Measurements from ENCODE around the gene TBX4.

Gene TBX4

DNA sequence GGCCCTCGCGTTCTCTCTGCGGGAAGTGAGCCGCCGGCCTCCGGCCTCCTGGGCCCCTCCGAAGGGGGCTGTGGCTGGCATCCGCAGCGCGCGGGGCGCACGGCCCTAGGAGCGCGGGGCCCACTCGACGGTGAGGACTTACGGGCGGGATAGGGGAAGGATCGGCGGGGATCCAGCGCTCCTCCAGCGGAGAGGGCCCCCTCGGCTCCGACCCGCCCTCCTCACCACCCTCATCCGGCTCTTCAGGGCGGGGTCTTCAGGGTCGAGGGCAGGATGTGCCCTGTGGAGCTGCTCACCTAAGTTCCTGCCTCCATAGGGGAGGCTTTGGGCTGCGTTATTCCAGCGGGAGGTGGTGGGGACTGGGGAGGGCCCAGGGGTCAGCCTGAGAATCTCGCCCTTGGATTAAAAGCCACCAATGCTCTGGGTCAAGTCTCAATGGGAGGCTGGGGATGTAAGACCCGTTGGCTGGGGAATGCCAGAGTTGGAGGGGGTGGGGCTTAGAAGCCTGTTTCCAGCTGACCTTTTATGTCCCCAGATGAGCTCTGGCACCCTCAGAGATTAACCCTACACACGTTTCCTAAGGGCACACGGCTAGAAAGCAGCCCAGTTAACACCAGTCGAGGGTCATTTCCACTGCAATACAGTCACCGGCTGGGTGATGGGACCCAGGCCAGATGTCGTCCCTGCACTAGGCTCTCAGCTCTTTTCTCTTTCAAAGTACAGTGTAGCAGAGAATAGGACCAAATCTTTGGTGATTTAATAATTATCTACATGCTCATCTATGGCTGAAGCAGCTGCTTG, 39.2 kb upstream of the TBX4 start:
- in situ Hi-C loops (cut with MboI; ENCODE audit: low sequenced_read_pairs), result no loop called here

DNA sequence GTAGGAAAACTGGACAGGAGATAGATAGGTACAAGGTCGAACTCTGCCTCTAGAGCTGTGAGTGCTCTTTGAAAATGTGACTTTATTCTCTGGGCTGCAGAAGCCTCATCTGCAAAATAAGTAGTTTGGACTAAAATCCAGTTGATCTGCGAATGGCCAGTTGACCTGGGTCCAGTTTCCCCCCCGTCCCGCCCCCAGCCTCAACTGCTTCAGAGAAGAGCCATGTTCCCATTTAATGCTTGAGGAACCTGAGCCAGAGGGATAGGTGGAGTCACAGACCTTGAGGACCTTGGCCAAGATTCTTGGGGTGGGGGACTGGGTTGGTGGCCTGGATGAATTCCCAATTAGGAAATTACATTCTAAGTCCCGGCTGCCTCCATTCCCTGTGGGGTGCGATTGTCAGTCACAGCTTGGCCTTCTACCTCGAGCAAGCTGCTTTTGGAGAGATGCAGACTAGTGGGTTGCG, 38.5 kb upstream of the TBX4 start:
- in situ Hi-C loops (cut with MboI; ENCODE audit: low sequenced_read_pairs), result no loop called here

DNA sequence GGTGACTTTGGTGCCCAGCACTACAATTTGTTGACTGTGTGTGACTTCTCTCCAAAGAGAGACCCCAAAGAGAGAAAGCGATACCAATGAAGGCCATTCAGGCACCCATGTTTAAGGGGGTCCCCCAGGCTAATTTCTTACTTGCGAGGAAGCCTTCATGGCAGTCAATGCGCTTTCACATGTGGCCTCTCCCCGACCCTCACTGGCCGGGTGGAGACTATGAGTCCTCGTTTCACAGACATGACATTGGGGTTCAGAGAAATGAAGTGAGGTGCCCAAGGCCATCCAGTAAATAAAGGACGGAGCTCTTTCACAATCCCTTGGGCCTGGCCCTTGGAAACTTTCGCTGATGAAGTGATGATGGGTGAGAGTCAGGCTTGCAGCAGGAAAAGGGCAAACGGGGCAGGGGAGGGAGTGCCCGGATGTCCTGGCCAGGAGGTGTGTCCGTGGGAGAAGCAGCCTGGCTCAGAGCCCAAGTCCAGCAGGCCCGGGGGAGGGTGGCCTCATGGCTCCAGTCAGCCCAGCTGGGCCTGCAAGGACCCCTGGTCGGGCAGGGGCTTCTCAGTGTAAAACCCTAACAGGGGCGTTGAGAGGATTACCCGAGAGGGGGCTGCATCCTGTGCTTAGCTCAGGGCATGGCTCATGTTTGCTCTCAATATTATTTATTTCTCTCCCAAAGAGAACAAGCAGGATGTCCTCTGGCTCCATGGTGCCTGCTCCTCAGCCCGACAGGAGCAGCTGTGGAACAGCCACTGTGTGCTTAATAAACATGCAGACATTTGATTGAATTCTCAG, 37.9 kb upstream of the TBX4 start:
- in situ Hi-C loops (cut with MboI; ENCODE audit: low sequenced_read_pairs), result no loop called here

DNA sequence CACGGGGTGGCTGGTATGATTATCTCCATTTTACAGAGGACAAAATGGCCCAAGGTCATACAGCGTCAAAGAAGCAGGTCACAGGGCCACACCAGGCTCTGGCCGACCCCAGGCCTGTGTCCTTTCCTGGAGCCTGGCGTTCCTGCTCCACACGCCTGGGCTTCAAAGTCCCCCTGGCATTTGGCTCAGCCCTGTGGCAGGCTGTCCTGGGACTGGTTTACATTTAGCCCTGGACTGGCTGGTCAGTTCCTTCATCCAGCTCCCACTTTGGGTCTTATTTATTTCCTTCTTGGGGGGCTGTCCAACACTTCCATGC, 37.3 kb upstream of the TBX4 start:
- in situ Hi-C loops (cut with MboI; ENCODE audit: low sequenced_read_pairs), result no loop called here

DNA sequence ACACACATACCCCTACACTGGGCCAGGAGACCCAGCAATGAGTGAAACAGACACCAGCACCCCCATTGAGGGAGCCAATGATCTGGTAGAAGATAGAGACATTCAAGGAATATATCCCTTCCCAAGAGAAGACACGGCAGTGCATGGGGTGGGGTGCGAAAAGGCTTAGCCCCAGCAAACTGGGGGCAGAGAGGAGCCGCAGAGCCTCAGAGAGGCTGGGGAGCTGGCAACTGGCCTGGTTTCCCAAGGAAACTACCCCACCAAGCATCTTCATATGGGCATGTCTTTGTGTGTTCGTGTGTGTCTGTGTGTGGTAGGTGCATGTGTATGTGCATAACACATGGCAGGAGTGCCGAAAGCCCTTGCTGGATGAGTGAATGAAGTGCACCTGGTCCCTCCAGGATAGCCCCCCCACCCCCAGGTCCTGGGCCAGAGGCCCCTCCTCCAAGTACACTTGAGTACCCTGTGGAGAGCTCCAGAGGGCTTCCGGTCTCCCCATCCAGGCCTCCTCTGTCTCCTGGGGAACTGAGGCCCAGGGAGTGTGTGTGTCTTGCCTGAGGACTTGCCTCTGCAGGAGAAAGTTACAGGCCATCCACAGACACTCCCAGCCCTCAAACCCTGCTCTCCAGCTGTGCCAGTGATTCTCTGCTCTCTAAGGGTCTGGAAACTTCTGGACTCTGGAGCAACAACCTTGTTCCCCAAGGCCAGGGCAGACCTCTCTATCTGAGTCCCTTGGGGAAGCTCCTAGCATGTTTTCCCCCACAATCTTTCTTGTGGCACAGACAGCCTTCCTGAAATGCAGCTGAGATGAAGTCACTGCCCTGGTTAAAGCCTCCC, 36.6 kb upstream of the TBX4 start:
- in situ Hi-C loops (cut with MboI; ENCODE audit: low sequenced_read_pairs), result no loop called here

DNA sequence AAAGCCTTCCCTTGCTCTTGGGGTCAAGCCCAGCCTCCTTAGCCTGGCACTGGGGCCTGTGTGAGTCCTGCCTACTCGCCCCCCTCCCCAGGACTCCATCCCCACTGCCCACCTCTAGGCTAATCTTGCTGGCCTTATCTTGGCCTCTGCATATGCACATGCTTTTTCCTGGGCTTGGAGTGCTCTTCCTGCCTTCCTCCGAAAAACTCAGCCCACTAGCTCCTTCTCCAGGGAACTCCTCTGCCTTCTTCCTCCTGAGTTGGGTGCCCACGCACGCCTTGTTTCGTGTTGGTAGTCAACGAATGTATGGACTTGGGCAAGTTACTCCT, 36.0 kb upstream of the TBX4 start:
- in situ Hi-C loops (cut with MboI; ENCODE audit: low sequenced_read_pairs), result no loop called here

DNA sequence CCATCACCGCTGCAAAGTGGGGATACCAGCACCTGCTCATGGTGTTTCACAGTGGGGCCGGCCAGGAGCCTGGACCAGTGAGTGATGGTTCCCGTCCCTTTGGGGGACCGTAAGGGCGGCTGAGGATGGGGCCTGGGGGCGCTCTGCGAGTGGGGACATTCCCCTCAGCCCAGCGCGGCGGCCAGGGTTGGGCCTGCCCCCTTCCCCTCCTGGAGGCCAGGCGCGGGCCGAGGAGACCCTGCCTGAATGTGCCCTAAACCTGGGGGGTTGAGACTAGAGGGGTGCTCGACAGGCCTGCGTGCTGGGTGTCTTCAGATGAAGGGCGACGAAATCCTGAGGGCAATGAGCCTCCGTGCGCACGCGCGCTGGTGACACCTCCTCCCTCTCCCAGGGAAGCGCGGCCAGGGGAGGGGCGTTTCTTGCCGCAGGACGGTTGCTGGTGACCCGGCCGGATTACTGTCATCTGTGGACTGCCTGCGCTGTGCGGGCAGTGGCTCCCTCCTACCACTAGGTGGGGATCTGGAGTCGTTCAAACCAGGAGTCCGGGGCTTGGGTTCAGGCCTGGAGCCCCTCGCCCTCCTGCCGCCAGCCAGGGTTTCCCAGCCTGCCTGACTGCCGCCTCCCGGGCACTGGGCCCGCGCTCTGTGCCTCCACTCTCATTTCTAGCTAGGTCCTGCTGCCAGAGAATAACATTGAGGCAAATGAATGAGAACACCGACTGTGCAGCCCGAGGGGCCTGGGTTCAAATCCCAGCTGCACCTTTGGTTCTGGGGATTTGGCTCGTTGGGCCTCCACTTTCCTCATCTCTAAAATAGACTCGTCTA, 35.5 kb upstream of the TBX4 start:
- in situ Hi-C loops (cut with MboI; ENCODE audit: low sequenced_read_pairs), result no loop called here

DNA sequence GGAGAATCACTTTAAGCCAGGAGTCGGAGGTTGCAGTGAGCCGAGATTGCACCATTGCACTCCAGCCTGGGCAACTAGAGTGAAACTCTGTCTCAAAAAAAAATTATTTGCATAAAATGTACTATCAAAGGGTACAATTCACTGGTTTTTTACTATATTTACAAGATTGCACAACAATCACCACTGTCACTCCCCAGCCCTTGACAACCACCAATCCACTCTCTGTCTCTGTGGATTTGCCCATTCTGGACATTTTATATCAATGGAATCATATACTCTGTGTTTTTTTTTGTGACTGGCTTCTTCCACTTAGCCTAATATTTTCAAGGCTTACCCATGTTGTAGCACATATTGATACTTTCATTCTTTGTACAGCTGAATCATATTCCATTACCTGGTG, 33.8 kb upstream of the TBX4 start:
- in situ Hi-C loops (cut with MboI; ENCODE audit: low sequenced_read_pairs), result no loop called here

DNA sequence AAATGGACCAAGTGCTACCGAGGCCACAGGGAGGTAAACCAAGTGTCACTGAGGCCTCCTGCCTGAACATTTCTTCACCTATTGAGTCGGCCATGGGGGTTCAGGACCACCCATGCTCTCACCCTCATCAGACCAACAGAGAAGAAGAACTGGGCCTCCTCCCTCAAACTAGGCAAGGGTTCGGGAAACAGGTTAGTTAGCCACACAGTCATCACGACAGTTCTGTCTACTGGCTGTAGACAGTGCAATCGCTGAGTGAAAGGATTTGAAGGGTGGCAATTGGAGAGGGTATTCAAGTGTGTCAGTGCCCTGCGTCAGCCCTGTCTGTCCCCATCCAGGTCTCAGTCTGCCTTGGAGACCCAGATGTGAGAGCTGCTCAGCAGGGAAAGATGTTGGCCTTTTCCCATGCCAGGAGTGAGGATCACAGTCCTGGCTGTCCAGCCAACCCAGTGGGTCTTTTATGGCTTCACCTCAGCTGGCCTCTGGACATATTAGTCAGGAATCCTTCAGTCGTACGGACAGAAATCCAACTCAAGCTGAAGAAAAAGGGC, 32.7 kb upstream of the TBX4 start:
- in situ Hi-C loops (cut with MboI; ENCODE audit: low sequenced_read_pairs), result no loop called here

DNA sequence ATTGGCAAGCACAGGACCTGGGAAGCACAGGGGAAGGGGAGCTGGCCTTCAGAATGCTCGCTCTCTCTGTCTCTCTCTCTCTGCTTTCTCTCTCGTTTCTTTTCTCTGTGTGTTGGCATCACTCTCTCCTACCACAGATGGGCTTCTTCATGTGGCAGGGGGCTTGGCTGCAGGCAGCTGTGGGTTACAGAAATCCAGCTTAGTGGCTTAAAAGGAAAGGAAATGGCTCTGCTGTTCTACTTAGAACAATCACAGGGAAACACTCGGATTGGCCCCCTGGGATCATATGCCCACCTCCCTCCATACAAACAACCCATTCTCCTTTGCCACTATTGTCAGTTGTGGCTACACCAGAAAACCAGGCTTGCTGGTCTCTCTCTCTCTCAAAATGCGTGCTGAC, 32.2 kb upstream of the TBX4 start:
- in situ Hi-C loops (cut with MboI; ENCODE audit: low sequenced_read_pairs), result no loop called here

DNA sequence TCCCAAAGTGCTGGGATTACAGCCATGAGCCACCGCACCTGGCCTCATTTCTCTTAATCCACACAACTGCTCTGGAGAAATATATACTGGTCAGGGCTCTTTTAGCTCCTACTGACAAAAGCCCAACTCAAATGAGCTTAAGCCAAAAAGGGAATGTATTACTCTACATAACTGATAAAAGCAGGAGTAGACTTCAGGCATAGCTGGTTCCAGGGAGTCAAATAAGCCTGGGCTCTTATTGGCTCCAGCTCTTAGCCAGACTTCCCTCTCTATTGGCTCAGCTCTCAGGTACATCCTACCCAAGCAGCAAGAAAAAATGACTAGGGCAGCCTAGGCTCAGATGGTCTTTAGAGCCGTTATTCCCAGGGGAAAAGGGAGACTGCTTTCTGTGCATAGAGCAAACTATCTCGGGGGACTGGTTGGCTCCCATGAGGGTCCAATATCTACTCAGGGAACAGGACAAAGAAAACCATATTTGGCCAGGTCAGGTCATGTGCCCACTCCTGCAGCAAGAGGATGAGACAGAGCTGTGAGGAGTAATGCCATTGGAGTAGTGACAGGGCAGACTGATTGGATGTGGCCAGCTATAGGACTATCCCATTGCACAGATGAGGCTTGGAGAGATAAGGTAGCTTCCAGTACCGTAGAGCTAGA, 31.4 kb upstream of the TBX4 start:
- in situ Hi-C loops (cut with MboI; ENCODE audit: low sequenced_read_pairs), result no loop called here

DNA sequence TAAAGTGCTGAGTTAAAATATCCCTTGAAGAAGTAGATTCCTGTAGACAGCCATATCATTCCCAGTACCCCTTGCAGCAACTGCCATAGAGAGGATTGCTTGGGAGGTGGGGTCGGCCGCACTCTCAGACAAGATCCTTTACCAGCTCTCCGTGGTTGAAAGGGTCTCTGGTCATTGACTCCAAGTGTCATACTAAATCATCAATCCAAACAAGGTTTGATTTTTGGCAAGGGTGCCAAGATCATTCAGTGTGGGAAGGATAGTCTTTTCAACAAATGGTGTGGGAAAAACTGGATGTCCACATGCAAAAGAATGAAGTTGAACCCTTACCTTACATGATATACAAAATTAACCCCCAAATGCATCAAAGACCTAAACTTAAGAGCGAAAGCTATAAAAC, 30.8 kb upstream of the TBX4 start:
- in situ Hi-C loops (cut with MboI; ENCODE audit: low sequenced_read_pairs), result no loop called here

DNA sequence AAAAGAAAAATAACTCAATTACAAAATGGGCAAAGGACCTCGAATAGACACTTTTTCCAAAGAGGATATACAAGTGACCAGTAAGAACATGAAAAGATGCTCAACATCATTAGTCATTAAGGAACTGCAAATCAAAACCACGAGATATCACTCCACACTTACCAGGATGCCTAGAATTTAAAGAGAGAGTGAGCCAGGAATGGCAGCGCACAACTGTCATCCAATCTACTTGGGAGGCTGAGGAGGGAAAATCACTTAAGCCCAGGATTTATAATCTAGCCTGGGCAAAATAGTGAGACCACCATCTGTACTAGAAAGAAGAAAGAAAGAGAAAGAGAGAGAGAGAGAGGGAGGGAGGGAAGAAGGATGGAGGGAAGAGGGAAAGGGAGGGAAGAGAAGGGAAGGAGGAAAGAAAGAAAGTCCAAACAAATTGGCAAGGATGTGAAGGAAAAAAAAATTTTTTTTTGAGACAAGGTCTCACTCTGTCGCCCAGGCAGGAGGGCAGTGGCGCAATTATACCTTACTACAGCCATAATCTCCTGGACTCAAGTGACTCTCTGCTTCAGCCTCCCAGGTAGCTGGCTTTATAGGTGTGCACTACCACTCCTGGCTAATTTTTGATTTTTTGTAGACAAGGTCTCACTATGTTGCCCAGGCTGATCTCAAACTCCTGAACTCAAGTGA, 30.0 kb upstream of the TBX4 start:
- in situ Hi-C loops (cut with MboI; ENCODE audit: low sequenced_read_pairs), result no loop called here

DNA sequence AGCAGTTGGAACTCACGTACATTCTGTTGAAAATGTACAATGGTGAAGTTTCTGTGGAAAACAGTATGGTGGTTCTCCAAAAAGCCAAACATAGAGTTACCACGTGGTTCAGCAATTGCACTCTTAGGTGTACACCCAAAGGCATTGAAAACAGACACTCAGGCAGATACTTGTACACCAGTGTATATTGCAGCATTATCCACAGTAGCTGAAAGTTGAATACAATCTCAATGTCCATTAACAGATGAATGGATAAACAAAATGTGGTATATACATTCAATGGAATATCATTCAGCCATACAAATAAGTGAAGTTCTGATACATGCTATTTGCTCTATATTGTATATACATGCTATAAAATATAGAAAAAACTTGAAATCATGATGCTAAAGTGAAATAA, 29.4 kb upstream of the TBX4 start:
- in situ Hi-C loops (cut with MboI; ENCODE audit: low sequenced_read_pairs), result no loop called here

DNA sequence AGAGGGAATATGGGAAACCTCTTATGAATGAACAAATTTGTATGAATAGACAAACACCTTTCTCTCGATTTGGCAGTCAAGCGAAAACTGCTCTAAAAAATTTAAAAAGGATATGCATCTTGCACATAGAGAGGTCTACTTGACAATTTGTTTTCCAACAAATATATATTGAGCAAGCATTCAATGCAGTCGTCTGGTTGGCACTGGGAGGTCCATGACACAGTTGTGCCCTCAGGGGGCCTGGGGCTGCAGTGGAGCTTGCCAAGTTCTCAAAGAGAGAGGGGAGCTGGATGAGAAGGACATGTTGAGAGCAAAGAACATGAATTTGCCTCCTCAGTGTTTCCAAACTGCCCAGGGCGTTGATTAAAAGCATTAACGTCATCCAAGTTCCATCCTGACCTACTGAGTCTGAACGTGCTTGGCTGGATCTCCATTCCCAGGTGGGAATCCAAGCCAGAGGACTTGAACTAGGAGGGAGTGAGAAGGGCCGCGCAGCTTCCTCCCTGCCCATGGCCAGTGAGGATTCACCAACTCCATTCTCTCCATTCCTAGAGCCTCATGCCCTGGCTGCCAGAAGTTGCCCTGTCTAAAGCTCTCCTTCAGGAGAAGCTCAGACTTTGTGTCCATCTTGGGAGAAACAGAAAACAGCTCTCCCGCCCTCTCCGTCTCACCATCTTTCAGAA, 28.1 kb upstream of the TBX4 start:
- in situ Hi-C loops (cut with MboI; ENCODE audit: low sequenced_read_pairs), result no loop called here

DNA sequence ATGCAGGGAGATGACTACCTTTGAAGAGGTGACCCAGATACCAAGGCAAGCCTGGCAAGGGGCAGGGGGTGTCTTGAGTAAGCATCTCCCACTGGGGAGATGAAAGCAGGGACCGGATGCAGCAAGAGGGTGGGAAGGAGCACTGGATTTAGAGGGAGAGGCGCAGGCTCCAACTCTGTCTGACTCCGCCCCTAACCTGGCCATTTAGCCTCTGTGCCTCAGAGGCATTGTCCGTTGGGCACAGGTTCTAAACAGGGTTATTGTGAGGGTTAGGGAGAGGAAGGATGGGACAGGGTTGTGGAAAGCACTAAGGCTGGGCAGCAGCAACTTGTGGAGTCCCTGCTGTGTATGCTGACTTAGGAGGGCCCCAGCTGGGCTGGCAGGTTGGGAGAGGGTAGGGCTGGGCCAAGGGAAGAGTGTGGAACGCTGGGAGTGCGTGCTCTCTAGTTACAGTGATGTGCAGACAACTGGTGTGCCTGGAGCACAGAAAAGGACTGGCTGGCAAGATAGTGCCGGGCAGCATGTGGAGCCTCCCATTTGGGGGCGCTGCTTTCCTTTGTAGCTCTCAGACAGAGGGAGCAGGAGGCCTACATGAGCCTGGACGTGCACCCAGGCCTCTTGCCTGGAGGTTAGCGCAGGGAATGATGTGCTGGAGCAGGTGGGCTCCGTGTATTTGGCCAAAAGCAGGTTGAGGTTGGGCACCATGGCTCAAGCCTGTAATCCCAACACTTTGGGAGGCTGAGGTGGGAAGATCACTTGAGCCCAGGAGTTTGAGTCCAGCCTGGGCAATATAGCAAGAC, 26.3 kb upstream of the TBX4 start:
- in situ Hi-C loops (cut with MboI; ENCODE audit: low sequenced_read_pairs), result no loop called here

DNA sequence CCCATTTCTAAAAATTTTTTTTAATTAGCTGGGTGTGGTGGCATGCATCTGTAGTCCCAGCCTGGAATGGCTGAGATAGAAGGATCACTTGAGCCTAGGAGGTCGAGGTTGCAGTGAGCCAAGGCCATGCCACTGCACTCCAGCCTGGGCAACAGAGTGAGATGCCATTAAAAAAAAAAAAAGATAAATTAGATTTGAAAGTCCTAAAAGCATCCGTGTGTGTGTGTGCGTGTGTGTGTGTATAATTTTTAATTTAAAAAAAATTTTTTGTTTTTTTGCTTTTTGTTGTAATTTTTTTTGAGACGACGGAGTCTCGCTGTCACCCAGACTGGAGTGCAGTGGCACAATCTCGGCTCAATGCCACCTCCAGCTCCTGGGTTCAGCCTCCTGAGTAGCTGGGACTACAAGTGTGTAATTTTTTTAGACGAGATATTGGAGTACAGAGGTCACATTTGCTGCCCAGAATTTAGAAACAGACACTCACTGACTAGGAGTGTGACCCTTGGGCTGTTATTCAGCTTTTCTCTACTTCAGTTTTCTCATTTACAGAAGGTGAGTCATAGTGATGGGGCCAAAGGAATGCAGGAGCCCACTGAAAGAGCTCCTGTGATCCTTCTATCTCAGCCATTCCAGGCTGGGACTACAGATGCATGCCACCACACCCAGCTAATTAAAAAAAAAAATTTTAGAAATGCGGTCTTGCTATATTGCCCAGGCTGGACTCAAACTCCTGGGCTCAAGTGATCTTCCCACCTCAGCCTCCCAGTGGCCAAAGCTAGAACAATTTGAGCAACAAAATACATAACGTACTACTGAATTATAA, 25.5 kb upstream of the TBX4 start:
- in situ Hi-C loops (cut with MboI; ENCODE audit: low sequenced_read_pairs), result no loop called here

All from HL-60/S4 (cell line).